Measurements from ENCODE around the gene NAA11. TPM values are rescaled to one million over a fixed set of nuclear protein-coding genes. Genes with fewer than 3 reads are reported as not detected.
A peak's percentile ranks its signal among the peaks of the same experiment; 100 is the strongest.
"Not testable (repeated sequence)": the region's sequence is repeated elsewhere in the genome, so short reads cannot be mapped to it uniquely, and the experiment has no call there.

Gene NAA11
- total RNA-seq, 1 donor from 2014 or later, result not detected

DNA sequence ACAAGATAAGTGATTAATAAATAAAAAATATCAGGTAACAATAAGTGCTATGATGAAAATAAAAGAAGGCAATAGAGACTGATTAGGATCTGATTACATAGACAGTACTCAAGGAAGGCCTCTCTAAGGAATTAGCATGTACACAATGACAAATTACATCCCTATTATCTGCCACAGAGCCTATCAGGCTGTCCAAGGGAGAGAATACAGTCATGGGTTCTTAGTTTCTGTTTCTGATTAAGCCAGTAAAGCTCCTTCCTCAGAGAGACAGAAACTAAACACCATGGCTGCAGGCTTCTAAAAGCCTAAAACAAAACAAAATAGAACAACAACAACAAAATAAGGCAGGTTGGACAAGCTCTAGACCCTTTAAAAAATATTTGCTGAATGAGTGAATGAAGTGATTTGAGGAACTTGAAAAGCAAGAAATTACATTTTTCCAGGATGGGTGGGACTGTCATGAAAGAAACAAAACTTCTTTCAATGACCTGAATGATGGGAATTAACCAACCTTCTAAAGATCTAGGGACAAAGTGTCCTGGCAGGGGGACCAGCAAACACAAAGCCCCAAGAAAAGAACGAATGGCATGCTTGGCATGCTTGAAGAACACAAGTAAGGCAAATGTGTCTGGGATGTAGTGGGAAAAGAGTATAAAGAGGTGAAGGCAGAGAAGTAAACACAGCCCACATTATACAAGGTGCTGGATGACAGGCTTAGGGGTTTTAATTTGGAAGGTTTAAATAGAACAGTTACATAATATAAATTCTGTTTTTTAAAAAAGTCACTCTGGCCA, 44.1 kb downstream of the NAA11 start:
- H3K27ac Mint-ChIP-seq (ENCODE audit: unreplicated experiment), result no peak overlapping the region
- no peaks in the 10 kb centered on the region for H3K36me3 Mint-ChIP-seq (ENCODE audit: low read depth)
- H3K9me3 Mint-ChIP-seq, result no peaks in the 10 kb centered on the region
- H3K4me1 Mint-ChIP-seq, result no peaks in the 10 kb centered on the region
- DNase-seq (ENCODE audit: low read depth, low spot score), result no peak
- TF ChIP-seq, protein P1, sequence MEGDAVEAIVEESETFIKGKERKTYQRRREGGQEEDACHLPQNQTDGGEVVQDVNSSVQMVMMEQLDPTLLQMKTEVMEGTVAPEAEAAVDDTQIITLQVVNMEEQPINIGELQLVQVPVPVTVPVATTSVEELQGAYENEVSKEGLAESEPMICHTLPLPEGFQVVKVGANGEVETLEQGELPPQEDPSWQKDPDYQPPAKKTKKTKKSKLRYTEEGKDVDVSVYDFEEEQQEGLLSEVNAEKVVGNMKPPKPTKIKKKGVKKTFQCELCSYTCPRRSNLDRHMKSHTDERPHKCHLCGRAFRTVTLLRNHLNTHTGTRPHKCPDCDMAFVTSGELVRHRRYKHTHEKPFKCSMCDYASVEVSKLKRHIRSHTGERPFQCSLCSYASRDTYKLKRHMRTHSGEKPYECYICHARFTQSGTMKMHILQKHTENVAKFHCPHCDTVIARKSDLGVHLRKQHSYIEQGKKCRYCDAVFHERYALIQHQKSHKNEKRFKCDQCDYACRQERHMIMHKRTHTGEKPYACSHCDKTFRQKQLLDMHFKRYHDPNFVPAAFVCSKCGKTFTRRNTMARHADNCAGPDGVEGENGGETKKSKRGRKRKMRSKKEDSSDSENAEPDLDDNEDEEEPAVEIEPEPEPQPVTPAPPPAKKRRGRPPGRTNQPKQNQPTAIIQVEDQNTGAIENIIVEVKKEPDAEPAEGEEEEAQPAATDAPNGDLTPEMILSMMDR (conservative IDR thresholded peaks at IDR 0.05), result no peak
- no peak overlapping the region for H3K4me3 Mint-ChIP-seq
- no peaks in the 10 kb centered on the region for H3K27me3 Mint-ChIP-seq (ENCODE audit: low read depth)

DNA sequence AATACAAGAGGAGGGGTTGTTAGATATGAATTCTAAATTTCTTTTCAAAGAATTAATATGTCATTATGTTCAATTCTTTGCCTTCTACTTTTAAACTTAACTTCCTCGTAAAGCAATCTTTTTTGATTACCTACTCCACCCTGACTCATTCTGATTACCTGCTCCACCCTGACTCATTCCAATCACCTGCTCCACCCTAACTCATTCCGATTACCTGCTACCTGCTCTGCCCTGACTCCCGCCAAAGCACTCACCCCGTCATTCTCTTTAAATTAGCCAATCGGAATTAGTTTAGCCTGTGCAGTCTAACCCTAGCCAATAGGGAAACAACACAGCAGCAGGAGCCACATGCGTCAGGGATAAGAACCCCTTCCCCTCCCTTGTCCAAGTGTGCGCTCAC, 48.4 kb downstream of the NAA11 start:
- H3K4me1 Mint-ChIP-seq; H3K27ac Mint-ChIP-seq (ENCODE audit: unreplicated experiment); DNase-seq (ENCODE audit: low read depth, low spot score); H3K27me3 Mint-ChIP-seq (ENCODE audit: low read depth); H3K9me3 Mint-ChIP-seq; H3K36me3 Mint-ChIP-seq (ENCODE audit: low read depth); H3K4me3 Mint-ChIP-seq: not testable (repeated sequence)

DNA sequence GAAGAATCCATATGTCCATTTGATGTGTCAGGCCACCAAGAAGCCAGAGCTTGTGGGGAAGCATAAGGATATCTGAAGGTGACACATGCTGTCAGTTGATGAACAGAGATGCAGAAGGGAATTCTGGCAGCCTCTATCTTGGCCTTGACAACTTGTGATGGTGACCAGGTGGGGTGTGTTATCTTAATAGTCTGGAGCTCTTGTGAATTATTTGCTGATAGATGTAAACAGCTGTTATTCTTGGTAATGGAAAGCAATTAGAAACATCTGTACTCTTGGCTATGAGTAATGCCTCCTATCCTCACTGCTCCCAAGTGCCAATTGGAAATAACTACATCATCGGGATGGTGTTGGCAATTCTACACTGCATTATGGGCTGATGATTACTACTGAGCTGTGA, 51.9 kb downstream of the NAA11 start:
- no peaks in the 10 kb centered on the region for H3K27me3 Mint-ChIP-seq (ENCODE audit: low read depth)
- no peaks in the 10 kb centered on the region for H3K4me1 Mint-ChIP-seq
- H3K4me3 Mint-ChIP-seq, result no peak overlapping the region
- TF ChIP-seq, protein P1 (conservative IDR thresholded peaks at IDR 0.05), result no peak
- DNase-seq (ENCODE audit: low read depth, low spot score), result no peak
- no peaks in the 10 kb centered on the region for H3K9me3 Mint-ChIP-seq
- H3K36me3 Mint-ChIP-seq (ENCODE audit: low read depth), result no peaks in the 10 kb centered on the region
- H3K27ac Mint-ChIP-seq (ENCODE audit: unreplicated experiment), result no peak overlapping the region

DNA sequence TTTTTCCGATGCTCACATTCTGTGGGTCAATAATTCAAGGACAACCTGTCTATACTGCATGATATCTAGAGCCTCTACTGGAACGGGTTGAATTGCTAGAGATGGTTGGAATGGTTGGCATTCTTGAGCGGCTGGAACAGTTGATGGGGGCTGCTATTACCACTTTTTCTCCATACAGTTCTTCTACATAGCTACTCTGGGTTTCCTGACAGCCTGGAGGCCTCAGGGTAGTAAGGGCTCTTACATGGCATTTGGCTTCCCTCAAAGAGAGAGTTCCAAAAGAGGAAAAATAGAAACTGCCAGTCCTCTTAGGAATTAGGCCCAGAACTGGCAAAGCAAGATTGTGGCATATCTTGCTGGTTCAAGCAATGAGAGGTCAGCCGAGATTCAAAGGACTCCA, 53.1 kb downstream of the NAA11 start:
- H3K9me3 Mint-ChIP-seq, result no peaks in the 10 kb centered on the region
- TF ChIP-seq, protein P1 (conservative IDR thresholded peaks at IDR 0.05), result no peak

GRCh38 chr4:79272126-79272525, 53.7 kb downstream of the NAA11 start:
- no peak overlapping the region for H3K27ac Mint-ChIP-seq (ENCODE audit: unreplicated experiment)
- no peaks in the 10 kb centered on the region for H3K9me3 Mint-ChIP-seq
- H3K36me3 Mint-ChIP-seq (ENCODE audit: low read depth), result no peaks in the 10 kb centered on the region
- no peaks in the 10 kb centered on the region for H3K4me1 Mint-ChIP-seq
- H3K27me3 Mint-ChIP-seq (ENCODE audit: low read depth), result no peaks in the 10 kb centered on the region
- TF ChIP-seq, protein P1 (conservative IDR thresholded peaks at IDR 0.05), result no peak
- no peak overlapping the region for H3K4me3 Mint-ChIP-seq
- DNase-seq (ENCODE audit: low read depth, low spot score), result no peak

More for the DNA sequence above, 53.1 kb downstream of the NAA11 start:
- no peak for DNase-seq (ENCODE audit: low read depth, low spot score)
- Mint-ChIP-seq H3K27ac (ENCODE audit: unreplicated experiment) (peak overlapping the region; percentile 43), H3K4me1 (no peaks in the 10 kb centered on the region), H3K36me3 (ENCODE audit: low read depth) (no peaks in the 10 kb centered on the region), H3K4me3 (no peak overlapping the region), H3K27me3 (ENCODE audit: low read depth) (no peaks in the 10 kb centered on the region)

GRCh38 chr4:79267671-79268070, 58.2 kb downstream of the NAA11 start:
- no peak for DNase-seq (ENCODE audit: low read depth, low spot score)
- H3K4me3 Mint-ChIP-seq, result no peak overlapping the region
- no peaks in the 10 kb centered on the region for H3K36me3 Mint-ChIP-seq (ENCODE audit: low read depth)
- no peaks in the 10 kb centered on the region for H3K9me3 Mint-ChIP-seq
- TF ChIP-seq, protein P1 (conservative IDR thresholded peaks at IDR 0.05), result no peak
- no peaks in the 10 kb centered on the region for H3K4me1 Mint-ChIP-seq
- H3K27me3 Mint-ChIP-seq (ENCODE audit: low read depth), result no peaks in the 10 kb centered on the region
- no peak overlapping the region for H3K27ac Mint-ChIP-seq (ENCODE audit: unreplicated experiment)

All from neural crest cell (in vitro differentiated cells).